K562 (cell line): Measurements from ENCODE around the gene XKR7. TPM values are rescaled to one million over a fixed set of nuclear protein-coding genes. Genes with fewer than 3 reads are reported as not detected.
A peak's percentile ranks its signal among the peaks of the same experiment; 100 is the strongest.

Experiments used
- ATAC-seq: fragments of 200-7000 bp; cut with Tn5 transposase; 3 replicates; pipeline ENCODE4 v1.9.1; 2020; ENCODE audit warnings: moderate library complexity
- BruUV-seq: library from RNA; stranded (reverse); fragments of 400-500 nt; replicated peaks from 2 replicates; lab custom pipeline; 2021; lab: Mats Ljungman, UMichigan
- CTCF ChIA-PET: fragments of 300-600 bp; formaldehyde crosslinking; extraction: SDS; loops from one replicate; lab custom pipeline; 2021; ENCODE audit warnings: low intra/inter-chr PET ratio; lab: Yijun Ruan, JAX
- POLR2A ChIA-PET: fragments of 300-600, 350-650 bp; sonication (Branson Sonifier 250); formaldehyde crosslinking; extraction: SDS; loops from one replicate; lab custom pipeline; 2021; ENCODE audit warnings: antibody characterized with exemption, inconsistent platforms; lab: Yijun Ruan, JAX
- DNase-seq, 4 experiments: peaks; one replicate each; pipeline versions ENCODE4 v3.0.0 to v3.0.0-alpha.2; 2011 to 2018; ENCODE audit warnings: low spot score in 3 of 4, mixed read lengths in 3 of 4; ENCODE audit errors: extremely low read depth in 1 of 4
- FAIRE-seq: peaks from 2 replicates; lab custom pipeline; 2011; peaks lifted over from hg19 to GRCh38; lab: Jason Lieb, UNC
- H2AFZ ChIP-seq: 2 replicates; pipeline ENCODE4 v1.6.0; 2011; ENCODE audit warnings: low read depth, low read length, control low read depth, inconsistent platforms
- H3K27ac ChIP-seq: fragments of 200-600 bp; 3 replicates; pipeline ENCODE4 v1.8.0; 2011; ENCODE audit warnings: low read depth, mild to moderate bottlenecking, control low read depth, inconsistent platforms, low read length, moderate library complexity, mixed read lengths; ENCODE audit errors: extremely low read depth
- H3K27me3 ChIP-seq, 2 experiments: fragments of 300-600 bp in 1 of 2; 2 replicates in 1 of 2; 3 replicates in 1 of 2; pipeline versions ENCODE4 v1.6.0 to v1.8.0; 2011; ENCODE audit warnings: inconsistent platforms in 2 of 2, low read length in 2 of 2, mild to moderate bottlenecking in 1 of 2, mixed read lengths in 1 of 2, moderate library complexity in 1 of 2; ENCODE audit not compliant: control insufficient read depth in 2 of 2, insufficient read depth in 2 of 2
- H3K36me3 ChIP-seq: fragments of 300-600 bp; 3 replicates; pipeline ENCODE4 v1.8.0; 2011; ENCODE audit warnings: mild to moderate bottlenecking, low read length, inconsistent platforms; ENCODE audit not compliant: control insufficient read depth, insufficient read depth
- H3K4me1 ChIP-seq, 2 experiments: fragments of 200-600 bp in 1 of 2; replicated peaks in 1 of 2; 2 replicates in 1 of 2; 3 replicates in 1 of 2; pipeline versions ENCODE4 v1.5.1 to v1.8.0; 2011; ENCODE audit warnings: inconsistent platforms in 2 of 2, low read length in 2 of 2, mild to moderate bottlenecking in 1 of 2, mixed read lengths in 1 of 2, moderate library complexity in 1 of 2; ENCODE audit not compliant: control insufficient read depth in 2 of 2, insufficient read depth in 2 of 2
- H3K4me2 ChIP-seq: 2 replicates; pipeline ENCODE4 v1.6.1; 2011; ENCODE audit warnings: low read length, control low read depth, inconsistent platforms, mixed read lengths; ENCODE audit not compliant: insufficient read depth
- H3K4me3 ChIP-seq: fragments of 200-600 bp; sonication (generic), shearing (Covaris generic); 2 replicates; pipeline ENCODE4 v1.5.1; 2016; ENCODE audit warnings: control low read depth, inconsistent platforms
- H3K79me2 ChIP-seq: fragments of 200-600 bp; 3 replicates; pipeline ENCODE4 v1.8.0; 2011; ENCODE audit warnings: low read length, inconsistent platforms; ENCODE audit not compliant: control insufficient read depth, insufficient read depth
- H3K9ac ChIP-seq, 2 experiments: 2 replicates each; pipeline versions ENCODE4 v1.6.0 to v1.6.1; 2011; ENCODE audit warnings: low read depth in 2 of 2, low read length in 2 of 2, control low read depth in 1 of 2, inconsistent platforms in 1 of 2, mild to moderate bottlenecking in 1 of 2, mixed read lengths in 1 of 2; ENCODE audit not compliant: insufficient read depth in 1 of 2
- H3K9me1 ChIP-seq: one replicate; pipeline ENCODE4 v1.6.0; 2011; ENCODE audit warnings: inconsistent platforms, mild to moderate bottlenecking, low read length, moderate library complexity; ENCODE audit not compliant: control insufficient read depth, insufficient read depth
- H3K9me3 ChIP-seq: replicated peaks from 2 replicates; pipeline ENCODE4 v1.5.1; 2011; ENCODE audit warnings: low read depth, low read length, inconsistent platforms; ENCODE audit not compliant: control insufficient read depth, insufficient read depth
- H4K20me1 ChIP-seq: replicated peaks from 2 replicates; pipeline ENCODE4 v1.6.1; 2011; ENCODE audit warnings: low read length, inconsistent platforms, mixed read lengths; ENCODE audit not compliant: control insufficient read depth, insufficient read depth
- BRCA1 ChIP-seq, 2 experiments: fragments of 450-650 bp in 1 of 2; sonication (generic) in 1 of 2; formaldehyde crosslinking in 1 of 2; IDR thresholded peaks; 2 replicates each; pipeline versions ENCODE4 v1.5.0 to v1.6.1; 2017 to 2020; ENCODE audit warnings: mild to moderate bottlenecking in 1 of 2, missing genetic modification reagents in 1 of 2
- MAFK ChIP-seq: IDR thresholded peaks from 2 replicates; pipeline ENCODE4 v1.6.1; 2011; ENCODE audit warnings: low read length, improper control_type of control experiment
- MBD2 ChIP-seq: sonication (generic); IDR thresholded peaks from 2 replicates; pipeline ENCODE4 v1.6.1; 2016; ENCODE audit warnings: low read depth, borderline replicate concordance
- MEIS2 ChIP-seq: fragments of 450-650 bp; IDR thresholded peaks from 2 replicates; pipeline ENCODE4 v1.6.1; 2014; ENCODE audit warnings: mild to moderate bottlenecking; ENCODE audit not compliant: partially characterized antibody
- NONO ChIP-seq, 2 experiments: fragments of 200-400 bp in 1 of 2; fragments of 450-650 bp in 1 of 2; formaldehyde crosslinking in 1 of 2; IDR thresholded peaks; 2 replicates each; pipeline ENCODE4 v1.6.1; 2017; ENCODE audit warnings: low read depth in 2 of 2, mild to moderate bottlenecking in 2 of 2, moderate library complexity in 2 of 2, low read length in 1 of 2
- RBM17 ChIP-seq: fragments of 200-400 bp; formaldehyde crosslinking; IDR thresholded peaks from 2 replicates; pipeline ENCODE4 v1.6.1; 2017; ENCODE audit warnings: low read depth, mild to moderate bottlenecking, low read length, borderline replicate concordance
- SIRT6 ChIP-seq: IDR thresholded peaks from one replicate; pipeline ENCODE4 v1.6.1; 2012; ENCODE audit warnings: low read depth, mild to moderate bottlenecking, control low read depth, inconsistent platforms, low read length, moderate library complexity
- ZBTB8A ChIP-seq: fragments of 450-650 bp; IDR thresholded peaks from 2 replicates; pipeline ENCODE4 v1.6.1; 2018; ENCODE audit warnings: mild to moderate bottlenecking, moderate library complexity; ENCODE audit not compliant: partially characterized antibody
- ZNF23 ChIP-seq: fragments of 250-450 bp; sonication (Bioruptor Pico); IDR thresholded peaks from 2 replicates; pipeline ENCODE4 v1.4.0; 2020; ENCODE audit warnings: mild to moderate bottlenecking
- ZNF280A ChIP-seq: fragments of 450-650 bp; IDR thresholded peaks from 2 replicates; pipeline ENCODE4 v1.6.1; 2018; ENCODE audit warnings: mild to moderate bottlenecking, low read depth; ENCODE audit not compliant: partially characterized antibody
- ZNF408 ChIP-seq: fragments of 250-450 bp; sonication (Bioruptor Pico); IDR thresholded peaks from 2 replicates; pipeline ENCODE4 v1.4.0; 2020; ENCODE audit warnings: low read depth, mild to moderate bottlenecking, moderate library complexity
- WGBS: fragments of 100-300 bp; shearing (Covaris generic); methylation state at CpG from one replicate; pipeline ENCODE4 v1.1.6; 2016; ENCODE audit warnings: low coverage, mixed read lengths; ENCODE audit not compliant: insufficient coverage; ENCODE audit errors: missing lambda C conversion rate; 5-methylcytosine and 5-hydroxymethylcytosine counted together
- in situ Hi-C: fragments of 300-500 bp; cut with MboI; formaldehyde crosslinking; loops from 4 replicates; pipeline ENCODE4 v1.15.0; 2018; ENCODE audit warnings: inconsistent platforms, mixed read lengths
- intact Hi-C: fragments of 100-400 bp; cut with micrococcal nuclease; formaldehyde crosslinking; loops from 2 replicates; pipeline ENCODE4 v1.14.2; 2022
- polyA plus RNA-seq, 8 experiments: library from polyadenylated mRNA; depleted of rRNA in 4 of 8; stranded (reverse) in 5 of 8; unstranded in 3 of 8; fragments of >200 nt; fragmentation: Nextera tagmentation in 2 of 8; fragmentation: Illumina TruSeq in 1 of 8; extraction: Ambion mirVana in 2 of 8; extraction: Trizol in 1 of 8; gene quantifications; 2 replicates each; pipeline versions ENCODE4 v1.2.1 to v1.2.3, GENCODE V29; 2011 to 2014; ENCODE audit warnings: inconsistent platforms in 1 of 8, missing spikeins in 1 of 8
- total RNA-seq, 7 experiments: library from RNA; depleted of rRNA in 6 of 7; stranded (reverse); fragments of >200 nt in 6 of 7; fragmentation: Illumina TruSeq in 2 of 7; extraction: Trizol in 2 of 7; gene quantifications; 2 replicates each; pipeline versions ENCODE4 v1.2.1 to v1.2.3, GENCODE V29; 2011 to 2021; ENCODE audit warnings: low replicate concordance in 1 of 7
- TF ChIP-seq, protein P1 (sequence below): sonication (generic); formaldehyde crosslinking; IDR thresholded peaks from 2 replicates; pipeline ENCODE4 v1.8.1; 2023; ENCODE audit warnings: mild to moderate bottlenecking, missing genetic modification reagents
- TF ChIP-seq, protein P2 (sequence below): sonication (generic); formaldehyde crosslinking; IDR thresholded peaks from 2 replicates; pipeline ENCODE4 v1.8.1; 2022; ENCODE audit warnings: missing genetic modification reagents

The XKR7 gene
- total and polyA plus RNA-seq, 9 of the 15 experiments (the other 6 are each of a cell fraction or from before 2014, with no cell fraction given) = 0.02 TPM; not detected in 8

DNA sequence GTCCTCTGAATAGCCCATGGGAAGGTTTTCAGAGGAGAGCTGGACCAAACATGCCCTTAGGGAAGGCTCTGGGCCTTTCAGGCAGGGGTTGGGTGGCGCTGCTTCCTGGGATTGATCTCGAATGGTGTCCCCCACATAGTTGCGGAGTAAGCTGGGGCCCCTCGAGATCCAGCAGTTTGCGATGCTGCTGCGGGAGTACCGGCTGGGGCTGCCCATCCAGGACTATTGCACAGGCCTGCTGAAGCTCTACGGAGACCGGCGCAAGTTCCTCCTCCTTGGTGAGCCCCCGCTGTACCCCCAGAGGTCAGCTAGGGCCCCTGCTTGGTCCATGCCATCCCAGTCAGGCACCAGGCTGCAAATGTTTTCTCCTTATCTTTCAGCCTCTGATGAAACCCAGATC, 61.6 kb downstream of the XKR7 start (continued):
- no peak for TF ChIP-seq ZBTB8A
- no peak for TF ChIP-seq MEIS2
- TF ChIP-seq, protein P1, sequence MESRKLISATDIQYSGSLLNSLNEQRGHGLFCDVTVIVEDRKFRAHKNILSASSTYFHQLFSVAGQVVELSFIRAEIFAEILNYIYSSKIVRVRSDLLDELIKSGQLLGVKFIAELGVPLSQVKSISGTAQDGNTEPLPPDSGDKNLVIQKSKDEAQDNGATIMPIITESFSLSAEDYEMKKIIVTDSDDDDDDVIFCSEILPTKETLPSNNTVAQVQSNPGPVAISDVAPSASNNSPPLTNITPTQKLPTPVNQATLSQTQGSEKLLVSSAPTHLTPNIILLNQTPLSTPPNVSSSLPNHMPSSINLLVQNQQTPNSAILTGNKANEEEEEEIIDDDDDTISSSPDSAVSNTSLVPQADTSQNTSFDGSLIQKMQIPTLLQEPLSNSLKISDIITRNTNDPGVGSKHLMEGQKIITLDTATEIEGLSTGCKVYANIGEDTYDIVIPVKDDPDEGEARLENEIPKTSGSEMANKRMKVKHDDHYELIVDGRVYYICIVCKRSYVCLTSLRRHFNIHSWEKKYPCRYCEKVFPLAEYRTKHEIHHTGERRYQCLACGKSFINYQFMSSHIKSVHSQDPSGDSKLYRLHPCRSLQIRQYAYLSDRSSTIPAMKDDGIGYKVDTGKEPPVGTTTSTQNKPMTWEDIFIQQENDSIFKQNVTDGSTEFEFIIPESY (CRISPR knock-in tag) = no peak

GRCh38 chr20:32031007-32031958, 63.3 kb downstream of the XKR7 start:
- no peaks in the 10 kb centered on the region for H3K9me1 ChIP-seq
- DNase-seq (peak; percentile 67 to 72 (median 72)), FAIRE-seq (peak; percentile 71), ATAC-seq (peak; percentile 82)
- no peaks in the 10 kb centered on the region for H3K9me3 ChIP-seq
- intact Hi-C loops (loop anchor here (1.0 to 10.0 kb wide), 4 partner anchors 61 to 206 kb away; partner anchors contain the start of gene PDRG1), in situ Hi-C loops (no loop called here)
- H4K20me1 ChIP-seq = no peaks in the 10 kb centered on the region
- POLR2A ChIA-PET = interaction anchor here (0.7 to 1.5 kb wide), 2 partner anchors 11 to 31 kb away, joined by 4 to 6 read pairs; no protein-coding TSS in a partner anchor
- H3K27ac ChIP-seq = no peak overlapping the region
- H3K4me2 ChIP-seq = peak overlapping the region; percentile 49
- 17% methylated on average over 47 of the region's 59 CpGs for WGBS
- peaks cover 6 to 49% of the 10 kb centered on the region in 2 experiments; a peak in 4 of 5 replicates for H3K27me3 ChIP-seq
- H3K9ac ChIP-seq = peak overlapping the region in 1 of 2 experiments; percentile 21; a peak in 1 of 4 replicates
- H2AFZ ChIP-seq = 0 out of 2 replicates have a peak overlapping the region, but pooled peaks have one; percentile 30
- no TSS peak for BruUV-seq
- no peak overlapping the region for H3K4me3 ChIP-seq
- no peaks in the 10 kb centered on the region for H3K79me2 ChIP-seq
- H3K36me3 ChIP-seq = no peaks in the 10 kb centered on the region
- H3K4me1 ChIP-seq = peaks cover 0 to 11% of the 10 kb centered on the region in 2 experiments; a peak in 4 of 5 replicates
- CTCF ChIA-PET = interaction anchor here (0.6 to 2.0 kb wide), 9 partner anchors 61 to 623 kb away, joined by 3 to 9 read pairs (median 4); no protein-coding TSS in a partner anchor
- TF ChIP-seq BRCA1 (IDR thresholded peaks at IDR 0.05) (no peak), BRCA1 (CRISPR knock-in tag; IDR thresholded peaks at IDR 0.05) (no peak), NONO (IDR thresholded peaks at IDR 0.05; ENCODE audit: low read depth in 2 of 2, low read length in 1 of 2) (no peak), RBM17 (no peak), SIRT6 (no peak), MAFK (no peak), ZNF23 (no peak), ZNF408 (no peak), ZNF280A (no peak), MBD2 (no peak)
- TF ChIP-seq, protein P2, sequence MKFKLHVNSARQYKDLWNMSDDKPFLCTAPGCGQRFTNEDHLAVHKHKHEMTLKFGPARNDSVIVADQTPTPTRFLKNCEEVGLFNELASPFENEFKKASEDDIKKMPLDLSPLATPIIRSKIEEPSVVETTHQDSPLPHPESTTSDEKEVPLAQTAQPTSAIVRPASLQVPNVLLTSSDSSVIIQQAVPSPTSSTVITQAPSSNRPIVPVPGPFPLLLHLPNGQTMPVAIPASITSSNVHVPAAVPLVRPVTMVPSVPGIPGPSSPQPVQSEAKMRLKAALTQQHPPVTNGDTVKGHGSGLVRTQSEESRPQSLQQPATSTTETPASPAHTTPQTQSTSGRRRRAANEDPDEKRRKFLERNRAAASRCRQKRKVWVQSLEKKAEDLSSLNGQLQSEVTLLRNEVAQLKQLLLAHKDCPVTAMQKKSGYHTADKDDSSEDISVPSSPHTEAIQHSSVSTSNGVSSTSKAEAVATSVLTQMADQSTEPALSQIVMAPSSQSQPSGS (CRISPR knock-in tag) = no peak
